GM10266 (cell line): ENCODE data around the gene GPR63.
A peak's percentile ranks its signal among the peaks of the same experiment; 100 is the strongest.

Source experiments
- DNase-seq: peaks from one replicate; pipeline ENCODE4 v3.0.0; 2012; ENCODE audit errors: extremely low spot score
- TF ChIP-seq, protein P1 (sequence below): IDR thresholded peaks from 2 replicates; pipeline ENCODE4 v1.5.1; 2012; ENCODE audit warnings: mild to moderate bottlenecking, low read depth; ENCODE audit not compliant: control insufficient read depth, insufficient read depth; ENCODE audit errors: missing control alignments

Gene GPR63

DNA sequence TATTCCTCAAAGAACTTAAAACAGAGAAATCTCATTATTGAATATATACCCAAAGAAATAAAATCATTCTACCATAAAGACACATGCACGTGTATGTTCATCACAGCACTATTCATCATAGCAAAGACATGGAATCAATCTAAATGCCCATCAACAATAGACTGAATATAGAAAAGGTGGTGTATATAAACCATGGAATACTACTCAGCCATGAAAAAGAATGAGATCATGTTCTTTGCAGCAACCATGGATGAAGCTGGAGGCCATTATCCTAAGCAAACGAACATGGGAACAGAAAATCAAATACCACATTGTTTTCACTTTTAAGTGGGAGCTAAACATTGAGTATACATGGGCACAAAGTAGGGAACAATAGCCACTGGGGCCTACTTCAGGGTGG is 12.3 kb upstream of the GPR63 start:
- TF ChIP-seq, protein P1, sequence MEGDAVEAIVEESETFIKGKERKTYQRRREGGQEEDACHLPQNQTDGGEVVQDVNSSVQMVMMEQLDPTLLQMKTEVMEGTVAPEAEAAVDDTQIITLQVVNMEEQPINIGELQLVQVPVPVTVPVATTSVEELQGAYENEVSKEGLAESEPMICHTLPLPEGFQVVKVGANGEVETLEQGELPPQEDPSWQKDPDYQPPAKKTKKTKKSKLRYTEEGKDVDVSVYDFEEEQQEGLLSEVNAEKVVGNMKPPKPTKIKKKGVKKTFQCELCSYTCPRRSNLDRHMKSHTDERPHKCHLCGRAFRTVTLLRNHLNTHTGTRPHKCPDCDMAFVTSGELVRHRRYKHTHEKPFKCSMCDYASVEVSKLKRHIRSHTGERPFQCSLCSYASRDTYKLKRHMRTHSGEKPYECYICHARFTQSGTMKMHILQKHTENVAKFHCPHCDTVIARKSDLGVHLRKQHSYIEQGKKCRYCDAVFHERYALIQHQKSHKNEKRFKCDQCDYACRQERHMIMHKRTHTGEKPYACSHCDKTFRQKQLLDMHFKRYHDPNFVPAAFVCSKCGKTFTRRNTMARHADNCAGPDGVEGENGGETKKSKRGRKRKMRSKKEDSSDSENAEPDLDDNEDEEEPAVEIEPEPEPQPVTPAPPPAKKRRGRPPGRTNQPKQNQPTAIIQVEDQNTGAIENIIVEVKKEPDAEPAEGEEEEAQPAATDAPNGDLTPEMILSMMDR = no peak
- DNase-seq = no peak

- DNase-seq = no peak
- TF ChIP-seq, protein P1 = no peak
These were observed 7.3 kb upstream of the GPR63 start for GRCh38 chr6:96844530-96844929.

- TF ChIP-seq, protein P1 = no peak
- no peak for DNase-seq
These were observed 4.1 kb upstream of the GPR63 start for GRCh38 chr6:96841345-96841744.

GRCh38 chr6:96836631-96837080 is 621 bp downstream of the GPR63 start:
- DNase-seq = peak; percentile 17

GRCh38 chr6:96834070-96834469 is 3.2 kb downstream of the GPR63 start:
- TF ChIP-seq, protein P1 = no peak
- no peak for DNase-seq

More at GRCh38 chr6:96836631-96837080, 621 bp downstream of the GPR63 start:
- TF ChIP-seq, protein P1 = no peak

GRCh38 chr6:96832780-96833179 is 4.5 kb downstream of the GPR63 start:
- TF ChIP-seq, protein P1 = no peak
- no peak for DNase-seq

DNA sequence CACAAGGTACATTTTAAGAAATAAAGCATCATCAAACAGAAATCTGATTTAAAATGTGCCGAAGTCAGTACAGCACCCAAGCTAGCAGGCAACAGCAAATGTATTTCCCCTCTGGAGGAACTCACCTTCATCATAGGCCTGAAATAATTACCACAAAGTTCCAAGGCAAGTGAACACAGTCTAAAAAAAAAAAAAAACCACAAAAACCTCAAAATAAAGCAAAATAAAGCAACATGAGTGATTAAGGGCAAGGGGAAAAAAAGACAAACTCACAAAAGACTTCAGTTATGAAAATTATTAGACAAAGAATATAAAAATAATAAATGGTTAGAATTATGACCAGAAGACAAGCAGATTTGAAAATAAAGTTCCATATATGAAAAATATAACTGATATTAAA is 10.4 kb downstream of the GPR63 start:
- TF ChIP-seq, protein P1 = no peak
- DNase-seq = no peak
